Measurements from ENCODE around the gene CYP3A5. TPM values are rescaled to one million over a fixed set of nuclear protein-coding genes. Genes with fewer than 3 reads are reported as not detected.

Gene CYP3A5
- total and polyA plus RNA-seq, 2 experiments from 2014 or later: 228 to 345 TPM

DNA sequence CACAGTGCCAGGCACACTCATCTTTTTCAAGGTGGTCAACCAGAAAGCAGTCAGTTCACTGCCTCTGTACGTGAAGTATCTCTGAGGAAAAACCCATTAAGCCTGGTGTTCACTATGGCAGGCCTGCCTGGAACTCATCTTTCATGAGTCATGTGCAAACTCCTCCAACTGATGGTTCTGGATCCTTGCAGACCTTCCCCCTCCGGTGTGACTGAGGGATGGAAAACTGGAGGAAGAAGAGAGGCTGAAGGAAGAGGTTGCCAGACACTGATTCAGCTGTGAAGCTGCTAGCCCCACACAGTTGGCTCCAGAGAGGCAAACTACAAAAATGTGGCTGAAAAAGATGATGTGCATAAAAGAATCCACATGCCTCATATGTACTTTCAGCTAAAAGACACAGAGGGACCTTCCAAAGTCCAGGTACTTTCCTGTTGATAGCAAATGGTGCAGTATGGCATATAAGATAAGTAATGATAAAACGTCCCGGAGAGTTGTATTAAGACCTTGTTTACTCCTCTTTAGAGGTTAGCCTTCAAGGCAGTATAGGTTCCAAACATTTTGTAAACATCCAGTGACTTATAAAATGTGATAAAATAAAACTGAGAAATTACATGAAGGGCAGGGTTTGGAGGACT, 2.7 kb downstream of the CYP3A5 start:
- Histone ChIP-seq H3K4me3 (no peak overlapping the region), H2AFZ (no peak overlapping the region)
- TF ChIP-seq EZH2 (IDR thresholded peaks at IDR 0.05; ENCODE audit: borderline replicate concordance) (no peak), EZH2phosphoT487 (IDR thresholded peaks at IDR 0.05; ENCODE audit: low read depth, severe bottlenecking, unreplicated experiment) (no peak)
- TF ChIP-seq, protein P1, sequence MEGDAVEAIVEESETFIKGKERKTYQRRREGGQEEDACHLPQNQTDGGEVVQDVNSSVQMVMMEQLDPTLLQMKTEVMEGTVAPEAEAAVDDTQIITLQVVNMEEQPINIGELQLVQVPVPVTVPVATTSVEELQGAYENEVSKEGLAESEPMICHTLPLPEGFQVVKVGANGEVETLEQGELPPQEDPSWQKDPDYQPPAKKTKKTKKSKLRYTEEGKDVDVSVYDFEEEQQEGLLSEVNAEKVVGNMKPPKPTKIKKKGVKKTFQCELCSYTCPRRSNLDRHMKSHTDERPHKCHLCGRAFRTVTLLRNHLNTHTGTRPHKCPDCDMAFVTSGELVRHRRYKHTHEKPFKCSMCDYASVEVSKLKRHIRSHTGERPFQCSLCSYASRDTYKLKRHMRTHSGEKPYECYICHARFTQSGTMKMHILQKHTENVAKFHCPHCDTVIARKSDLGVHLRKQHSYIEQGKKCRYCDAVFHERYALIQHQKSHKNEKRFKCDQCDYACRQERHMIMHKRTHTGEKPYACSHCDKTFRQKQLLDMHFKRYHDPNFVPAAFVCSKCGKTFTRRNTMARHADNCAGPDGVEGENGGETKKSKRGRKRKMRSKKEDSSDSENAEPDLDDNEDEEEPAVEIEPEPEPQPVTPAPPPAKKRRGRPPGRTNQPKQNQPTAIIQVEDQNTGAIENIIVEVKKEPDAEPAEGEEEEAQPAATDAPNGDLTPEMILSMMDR (IDR thresholded peaks at IDR 0.05; ENCODE audit: poor library complexity): no peak

DNA sequence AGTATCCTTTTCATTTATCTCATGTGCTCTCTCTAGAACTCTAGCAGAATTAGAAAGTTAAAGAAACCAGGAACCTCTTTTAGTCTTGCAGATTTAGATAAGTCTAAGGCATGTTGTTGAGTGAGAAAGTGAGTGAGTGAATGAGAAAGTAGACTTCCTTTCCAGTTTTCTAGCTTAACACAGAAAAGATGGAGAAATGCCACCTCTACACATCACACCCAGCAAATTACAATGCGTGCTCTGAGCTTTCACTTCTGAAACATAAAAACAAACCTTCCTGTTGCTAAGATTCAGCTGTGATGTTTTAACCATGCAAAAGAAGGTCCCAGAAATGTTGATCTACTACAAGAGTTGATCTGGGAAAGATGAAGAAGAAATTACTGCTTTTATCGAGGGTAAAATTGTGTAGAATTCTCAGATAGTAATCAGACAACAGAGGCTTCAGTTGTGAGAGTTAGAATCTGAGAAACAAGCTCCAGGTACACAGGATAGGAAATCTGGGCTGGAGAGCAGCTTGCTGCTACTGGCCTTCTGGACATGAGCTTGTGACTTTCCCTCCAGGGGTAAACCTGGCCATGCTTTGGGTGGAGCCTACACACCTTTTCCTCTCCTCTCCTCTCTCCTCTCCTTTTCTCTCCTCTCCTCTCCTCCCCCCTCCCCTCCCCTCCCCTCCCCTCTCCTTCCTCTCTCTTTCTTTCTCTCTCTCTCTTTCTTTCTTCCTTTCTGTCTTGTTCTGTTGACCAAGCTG, 4.6 kb downstream of the CYP3A5 start:
- DNase-seq (ENCODE audit: low spot score): no peak
- H3K4me3 ChIP-seq: no peak overlapping the region
- H3K9me3 ChIP-seq (ENCODE audit: low read depth): no peaks in the 10 kb centered on the region
- H3K27ac ChIP-seq: no peak overlapping the region
- no peaks in the 10 kb centered on the region for H4K20me1 ChIP-seq (ENCODE audit: insufficient read depth, poor library complexity, severe bottlenecking)
- TF ChIP-seq EZH2phosphoT487 (IDR thresholded peaks at IDR 0.05; ENCODE audit: low read depth, severe bottlenecking, unreplicated experiment) (no peak), EZH2 (IDR thresholded peaks at IDR 0.05; ENCODE audit: borderline replicate concordance) (no peak)
- TF ChIP-seq, protein P1 (IDR thresholded peaks at IDR 0.05; ENCODE audit: poor library complexity): no peak
- WGBS (ENCODE audit: low lambda C conversion rate, missing lambda C conversion rate): 80% methylated on average over 2 of the region's 2 CpGs
- H3K36me3 ChIP-seq (replicated peaks; ENCODE audit: insufficient read depth, low read depth): no peaks in the 10 kb centered on the region
- H3K4me2 ChIP-seq: no peak overlapping the region
- H3K79me2 ChIP-seq: peaks cover 7% of the 10 kb centered on the region
- no peak overlapping the region for H2AFZ ChIP-seq
- no peaks in the 10 kb centered on the region for H3K27me3 ChIP-seq
- H3K9me2 ChIP-seq (replicated peaks; ENCODE audit: insufficient read depth): no peaks in the 10 kb centered on the region
- peaks cover 11% of the 10 kb centered on the region for H3K4me1 ChIP-seq (ENCODE audit: insufficient read depth)

More for the DNA sequence above, 2.7 kb downstream of the CYP3A5 start:
- no peaks in the 10 kb centered on the region for H3K27me3 ChIP-seq
- H3K4me1 ChIP-seq (ENCODE audit: insufficient read depth): peaks cover 11% of the 10 kb centered on the region
- H3K79me2 ChIP-seq: peaks cover 7% of the 10 kb centered on the region
- H4K20me1 ChIP-seq (ENCODE audit: insufficient read depth, poor library complexity, severe bottlenecking): no peaks in the 10 kb centered on the region
- no peaks in the 10 kb centered on the region for H3K9me3 ChIP-seq (ENCODE audit: low read depth)
- H3K27ac ChIP-seq: peak overlapping the region; percentile 86
- WGBS (ENCODE audit: low lambda C conversion rate, missing lambda C conversion rate): 63% methylated on average over 4 of the region's 4 CpGs
- peaks cover 5% of the 10 kb centered on the region for H3K36me3 ChIP-seq (replicated peaks; ENCODE audit: insufficient read depth, low read depth)
- H3K9me2 ChIP-seq (replicated peaks; ENCODE audit: insufficient read depth): no peaks in the 10 kb centered on the region
- no peak for DNase-seq (ENCODE audit: low spot score)
- H3K4me2 ChIP-seq: peak overlapping the region; percentile 67

DNA sequence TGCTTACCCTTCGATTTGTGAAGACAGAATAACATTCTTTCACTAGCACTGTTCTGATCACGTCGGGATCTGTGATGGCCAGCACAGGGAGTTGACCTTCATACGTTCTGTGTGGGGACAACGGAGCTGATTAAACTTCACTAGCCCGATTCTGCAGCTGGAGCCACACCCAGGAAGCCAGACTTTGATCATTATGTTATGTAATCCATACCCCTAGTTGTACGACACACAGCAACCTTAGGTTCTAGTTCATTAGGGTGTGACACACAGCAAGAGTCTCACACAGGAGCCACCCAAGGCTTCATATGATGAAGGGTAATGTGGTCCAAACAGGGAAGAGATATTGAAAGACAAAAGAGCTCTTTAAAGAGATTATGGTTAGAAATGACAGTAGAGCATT, 7.2 kb downstream of the CYP3A5 start:
- Histone ChIP-seq H3K9me2 (replicated peaks; ENCODE audit: insufficient read depth) (no peaks in the 10 kb centered on the region), H3K79me2 (no peaks in the 10 kb centered on the region), H3K27me3 (no peaks in the 10 kb centered on the region), H3K4me1 (ENCODE audit: insufficient read depth) (peaks cover 11% of the 10 kb centered on the region), H3K36me3 (replicated peaks; ENCODE audit: insufficient read depth, low read depth) (no peaks in the 10 kb centered on the region), H4K20me1 (ENCODE audit: insufficient read depth, poor library complexity, severe bottlenecking) (no peaks in the 10 kb centered on the region), H3K4me2 (no peak overlapping the region), H3K27ac (no peak overlapping the region), H3K9me3 (ENCODE audit: low read depth) (no peaks in the 10 kb centered on the region), H2AFZ (no peak overlapping the region), H3K4me3 (no peak overlapping the region)
- TF ChIP-seq EZH2phosphoT487 (IDR thresholded peaks at IDR 0.05; ENCODE audit: low read depth, severe bottlenecking, unreplicated experiment): no peak
- TF ChIP-seq, protein P1 (IDR thresholded peaks at IDR 0.05; ENCODE audit: poor library complexity): no peak
- TF ChIP-seq EZH2 (IDR thresholded peaks at IDR 0.05; ENCODE audit: borderline replicate concordance): no peak
- no peak for DNase-seq (ENCODE audit: low spot score)
- WGBS (ENCODE audit: low lambda C conversion rate, missing lambda C conversion rate): 81% methylated on average over 7 of the region's 7 CpGs
